Naive thymus-derived CD8-positive, alpha-beta T cell (primary cell): ENCODE results near the gene MAPT. TPM values are rescaled to one million over a fixed set of nuclear protein-coding genes. Genes with fewer than 3 reads are reported as not detected.

Experiments
- ATAC-seq, 2 donors: fragments of 150-1000 bp; cut with Tn5 transposase in 1 of 2; sonication (Bioruptor Pico), chemical (Tn5 transposase) in 1 of 2; 1 replicate in 1 of 2; 2 replicates in 1 of 2; pipeline ENCODE4 v1.10.0; 2021; ENCODE audit warnings: mild to moderate bottlenecking in 2 of 2, moderate library complexity in 2 of 2
- POLR2A ChIA-PET: fragments of 350-600 bp; sonication (Branson Sonifier 250); formaldehyde crosslinking; loops from one replicate; lab custom pipeline; 2021; ENCODE audit warnings: antibody characterized with exemption; lab: Charles Lee
- DNase-seq, 10 donors: peaks; one replicate each; pipeline versions ENCODE4 v3.0.0 to v3.0.0-alpha.2; 2020 to 2022
- H3K27ac Mint-ChIP-seq, 10 donors: one replicate each; pipeline ENCODE4 v1.8.0; 2020 to 2022; ENCODE audit warnings: mild to moderate bottlenecking in 10 of 10, mixed read lengths in 10 of 10, moderate library complexity in 4 of 10, inconsistent platforms in 1 of 10
- H3K27me3 Mint-ChIP-seq, 5 donors: one replicate each; pipeline ENCODE4 v1.8.0; 2021 to 2022; ENCODE audit warnings: mixed read lengths in 5 of 5
- H3K36me3 Mint-ChIP-seq, 3 donors: one replicate each; pipeline ENCODE4 v1.8.0; 2020 to 2022; ENCODE audit warnings: mixed read lengths in 3 of 3, mild to moderate bottlenecking in 2 of 3, inconsistent platforms in 1 of 3
- H3K4me1 Mint-ChIP-seq, 4 donors: one replicate each; pipeline ENCODE4 v1.8.0; 2021 to 2022; ENCODE audit warnings: mixed read lengths in 4 of 4
- H3K4me3 Mint-ChIP-seq, 10 donors: one replicate each; pipeline ENCODE4 v1.8.0; 2020 to 2022; ENCODE audit warnings: mild to moderate bottlenecking in 10 of 10, mixed read lengths in 10 of 10, moderate library complexity in 6 of 10, inconsistent platforms in 1 of 10
- H3K9me3 Mint-ChIP-seq, 9 donors: one replicate each; pipeline ENCODE4 v1.8.0; 2020 to 2022; ENCODE audit warnings: mixed read lengths in 9 of 9, mild to moderate bottlenecking in 3 of 9, inconsistent platforms in 1 of 9, moderate library complexity in 1 of 9
- polyA plus RNA-seq, 3 donors: library from polyadenylated mRNA; unstranded; fragments of 300-500 nt; fragmentation: Illumina TruSeq; gene quantifications; one replicate each; pipeline ENCODE4 v1.2.3, GENCODE V29; 2021
- total RNA-seq, 8 experiments: library from RNA in 2 of 8; stranded (reverse) in 2 of 8; gene quantifications; one replicate each; pipeline ENCODE4 v1.2.3 and lab custom pipeline; 2021 to 2026

The MAPT gene
- total and polyA plus RNA-seq, 5 experiments from 2014 or later = 0.14 to 0.86 (median 0.33) TPM

DNA sequence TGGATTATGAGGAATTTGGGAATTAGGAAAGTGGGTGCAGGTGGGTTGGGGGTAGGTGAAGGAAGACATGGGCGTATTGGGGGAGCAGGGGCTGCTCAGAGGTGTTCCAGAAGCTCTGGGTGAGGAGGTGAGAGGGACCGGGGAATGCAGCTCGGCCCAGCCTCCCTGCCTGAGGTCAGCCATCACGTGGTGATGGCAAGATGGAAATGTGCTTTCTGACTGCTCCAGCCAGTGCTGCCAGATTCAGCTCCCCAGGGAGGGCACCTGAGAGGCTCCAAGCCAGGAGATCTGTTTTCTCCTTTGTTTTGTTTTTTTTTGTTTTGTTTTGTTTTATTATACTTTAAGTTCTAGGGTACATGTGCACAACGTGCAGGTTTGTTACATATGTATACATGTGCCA lies 69.5 kb downstream of the MAPT start:
- Mint-ChIP-seq H3K4me3 (no peak overlapping the region), H3K9me3 (no peaks in the 10 kb centered on the region), H3K27me3 (peaks cover 5 to 20% (median 13%) of the 10 kb centered on the region in 5 donors), H3K36me3 (no peaks in the 10 kb centered on the region), H3K27ac (peak overlapping the region in 1 of 10 donors; percentile 3), H3K4me1 (peaks cover 0 to 2% (median under 1%) of the 10 kb centered on the region in 4 donors)
- ATAC-seq (no peak), DNase-seq (no peak)
- POLR2A ChIA-PET = no interaction called here

DNA sequence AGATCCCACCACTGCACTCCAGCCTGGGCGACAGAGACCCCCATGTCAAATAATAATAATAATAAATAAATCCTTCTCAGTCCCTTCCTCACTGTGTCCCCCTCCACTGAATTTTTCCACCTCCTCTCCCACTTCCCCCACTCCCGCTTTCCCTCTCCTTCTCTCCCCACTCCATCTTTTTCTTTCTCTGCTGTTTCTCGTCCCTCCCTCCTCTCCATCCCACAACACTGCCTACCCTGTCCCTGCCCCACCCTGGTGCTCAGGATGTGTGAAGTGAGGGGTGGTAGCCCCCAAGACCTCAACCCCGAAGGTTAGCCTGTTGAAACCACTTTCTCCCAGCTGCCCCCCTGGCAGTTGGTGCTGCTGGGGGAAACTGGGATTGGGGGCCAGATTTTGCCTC lies 70.3 kb downstream of the MAPT start:
- POLR2A ChIA-PET = no interaction called here
- no peak for DNase-seq
- Mint-ChIP-seq H3K27me3 (peaks cover 6 to 22% (median 17%) of the 10 kb centered on the region in 5 donors), H3K4me3 (no peak overlapping the region), H3K4me1 (peaks cover 0 to 2% (median under 1%) of the 10 kb centered on the region in 4 donors), H3K36me3 (peaks cover 0 to 2% (median 0%) of the 10 kb centered on the region in 3 donors), H3K9me3 (no peaks in the 10 kb centered on the region), H3K27ac (no peak overlapping the region)
- no peak for ATAC-seq

DNA sequence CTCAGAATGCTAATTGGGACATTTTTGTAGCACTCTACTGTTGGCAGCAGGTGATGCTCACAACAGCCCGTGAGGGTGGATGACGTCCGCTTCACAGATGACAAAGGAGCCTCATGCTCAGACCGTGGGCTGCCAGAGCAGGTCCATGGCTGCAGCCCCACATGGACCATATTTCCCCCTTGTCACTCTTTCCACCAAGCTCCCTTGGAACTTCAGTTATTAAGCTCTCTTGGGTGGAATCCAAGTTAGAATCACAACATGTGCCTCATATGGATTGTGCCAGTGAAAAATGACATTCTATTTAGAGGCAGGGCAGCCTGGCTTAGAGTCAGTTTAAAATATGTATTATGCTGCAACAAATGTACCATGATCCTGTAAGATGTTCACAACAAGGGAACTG lies 71.5 kb downstream of the MAPT start:
- ATAC-seq (no peak), DNase-seq (no peak)
- no peak overlapping the region for H3K4me3 Mint-ChIP-seq
- POLR2A ChIA-PET = no interaction called here
- peaks cover 0 to 2% (median under 1%) of the 10 kb centered on the region in 4 donors for H3K4me1 Mint-ChIP-seq
- peaks cover 0 to 4% (median 0%) of the 10 kb centered on the region in 3 donors for H3K36me3 Mint-ChIP-seq
- no peaks in the 10 kb centered on the region for H3K9me3 Mint-ChIP-seq
- H3K27me3 Mint-ChIP-seq = peaks cover 9 to 31% (median 22%) of the 10 kb centered on the region in 5 donors
- no peak overlapping the region for H3K27ac Mint-ChIP-seq

DNA sequence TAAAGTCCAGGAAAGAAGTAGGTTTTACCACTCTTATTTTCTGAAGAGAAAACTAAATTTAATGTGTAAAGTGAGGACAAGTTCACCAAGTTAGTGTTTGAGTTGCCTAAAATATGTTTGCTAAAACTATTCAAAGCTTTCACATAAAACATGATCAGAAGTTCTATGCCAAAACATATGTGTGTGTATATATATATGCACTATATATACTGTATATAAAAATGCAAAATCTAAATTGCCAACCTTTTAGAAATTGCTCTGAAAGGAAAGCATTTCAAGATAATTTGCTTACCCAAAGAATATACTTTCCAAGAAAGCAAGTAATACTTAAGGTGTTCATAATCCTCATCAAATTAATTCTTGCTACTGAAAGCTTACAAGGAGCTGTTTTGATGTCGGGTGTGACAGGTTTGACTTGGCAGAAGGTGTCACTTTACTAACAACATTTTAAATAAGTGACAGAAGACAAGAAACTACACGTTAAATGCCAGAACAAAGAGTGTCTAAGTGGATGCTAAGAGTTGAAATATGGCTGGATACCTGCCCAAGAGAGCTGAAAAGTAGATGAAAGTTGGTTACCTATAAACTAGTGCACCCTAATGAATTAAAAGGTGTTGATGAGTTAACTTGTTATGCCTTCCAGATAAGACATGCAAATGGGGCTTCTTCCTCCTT lies 72.4 kb downstream of the MAPT start:
- POLR2A ChIA-PET = no interaction called here
- DNase-seq = no peak
- Mint-ChIP-seq H3K36me3 (peaks cover 0 to 4% (median 0%) of the 10 kb centered on the region in 3 donors), H3K27ac (no peak overlapping the region), H3K9me3 (no peaks in the 10 kb centered on the region), H3K4me1 (peaks cover 0 to 2% (median under 1%) of the 10 kb centered on the region in 4 donors), H3K4me3 (no peak overlapping the region), H3K27me3 (peaks cover 9 to 31% (median 26%) of the 10 kb centered on the region in 5 donors)
- ATAC-seq = no peak

DNA sequence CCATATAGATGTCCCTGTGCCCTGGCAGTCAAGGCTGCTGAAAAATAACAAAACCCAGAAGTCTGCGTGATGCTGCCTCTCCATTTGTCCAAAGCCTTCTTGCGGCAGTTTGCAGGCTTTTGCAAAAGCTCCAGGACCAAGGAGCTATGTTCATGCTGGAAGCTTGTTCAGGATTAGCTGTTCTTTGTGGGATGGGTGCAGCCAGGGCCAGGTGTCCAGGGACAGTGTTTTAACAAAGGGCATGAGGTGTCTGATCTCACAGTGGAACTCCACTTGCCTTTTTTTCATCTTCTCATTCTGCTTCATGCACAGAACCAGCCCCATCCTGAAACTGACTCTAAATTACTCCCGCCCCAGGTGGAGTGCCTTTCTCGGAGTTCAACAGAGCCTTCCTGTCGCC lies 73.0 kb downstream of the MAPT start:
- Mint-ChIP-seq H3K4me1 (peaks cover 0 to 2% (median under 1%) of the 10 kb centered on the region in 4 donors), H3K4me3 (no peak overlapping the region), H3K27me3 (peaks cover 11 to 31% (median 26%) of the 10 kb centered on the region in 5 donors), H3K36me3 (peaks cover 0 to 4% (median 0%) of the 10 kb centered on the region in 3 donors), H3K9me3 (peaks cover 0 to 2% (median 1%) of the 10 kb centered on the region in 9 donors), H3K27ac (no peak overlapping the region)
- DNase-seq (no peak), ATAC-seq (no peak)
- POLR2A ChIA-PET = no interaction called here

DNA sequence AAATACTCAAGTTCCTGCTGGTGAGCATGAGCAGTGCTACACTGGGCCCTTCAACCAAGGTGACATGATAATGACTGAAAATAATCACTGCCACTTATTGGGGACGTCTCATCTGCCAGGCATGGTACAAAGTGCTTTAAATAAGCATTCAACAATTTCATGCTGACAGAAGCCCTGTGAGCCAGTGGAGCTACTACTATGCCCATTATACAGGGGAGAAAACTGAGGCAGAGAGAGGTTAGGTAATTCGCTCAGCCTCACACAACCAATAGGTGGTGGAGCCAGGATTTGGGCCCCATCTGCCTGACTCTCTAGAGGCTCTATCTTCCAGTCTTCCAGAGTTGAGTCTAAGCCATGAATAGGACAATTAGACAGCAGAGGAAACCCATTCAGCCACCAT lies 74.4 kb downstream of the MAPT start:
- H3K36me3 Mint-ChIP-seq = peaks cover 0 to 7% (median 0%) of the 10 kb centered on the region in 3 donors
- H3K27me3 Mint-ChIP-seq = peaks cover 12 to 31% (median 29%) of the 10 kb centered on the region in 5 donors
- DNase-seq (no peak), ATAC-seq (no peak)
- POLR2A ChIA-PET = no interaction called here
- H3K27ac Mint-ChIP-seq = no peak overlapping the region
- no peak overlapping the region for H3K4me3 Mint-ChIP-seq
- H3K9me3 Mint-ChIP-seq = peaks cover 0 to 5% (median 4%) of the 10 kb centered on the region in 9 donors
- H3K4me1 Mint-ChIP-seq = peaks cover 0 to 2% (median 0%) of the 10 kb centered on the region in 4 donors

GRCh38 chr17:45969726-45970125 lies 75.4 kb downstream of the MAPT start:
- ATAC-seq (no peak), DNase-seq (no peak)
- H3K4me3 Mint-ChIP-seq = no peak overlapping the region
- H3K4me1 Mint-ChIP-seq = peaks cover 0 to 2% (median under 1%) of the 10 kb centered on the region in 4 donors
- POLR2A ChIA-PET = no interaction called here
- peaks cover 12 to 31% (median 28%) of the 10 kb centered on the region in 5 donors for H3K27me3 Mint-ChIP-seq
- no peak overlapping the region for H3K27ac Mint-ChIP-seq
- peaks cover 0 to 7% (median 0%) of the 10 kb centered on the region in 3 donors for H3K36me3 Mint-ChIP-seq
- H3K9me3 Mint-ChIP-seq = peaks cover 0 to 5% (median 4%) of the 10 kb centered on the region in 9 donors

GRCh38 chr17:45970659-45971058 lies 76.3 kb downstream of the MAPT start:
- Mint-ChIP-seq H3K4me1 (peaks cover 0 to 10% (median 1%) of the 10 kb centered on the region in 4 donors), H3K36me3 (peaks cover 0 to 7% (median 0%) of the 10 kb centered on the region in 3 donors), H3K9me3 (peaks cover 0 to 5% (median 4%) of the 10 kb centered on the region in 9 donors), H3K4me3 (no peak overlapping the region), H3K27me3 (peaks cover 12 to 31% (median 22%) of the 10 kb centered on the region in 5 donors), H3K27ac (no peak overlapping the region)
- no peak for DNase-seq
- POLR2A ChIA-PET = interaction anchor here (0.6 kb wide), 1 partner anchor 12 kb away, joined by 3 read pairs; no protein-coding TSS in a partner anchor
- ATAC-seq = no peak

DNA sequence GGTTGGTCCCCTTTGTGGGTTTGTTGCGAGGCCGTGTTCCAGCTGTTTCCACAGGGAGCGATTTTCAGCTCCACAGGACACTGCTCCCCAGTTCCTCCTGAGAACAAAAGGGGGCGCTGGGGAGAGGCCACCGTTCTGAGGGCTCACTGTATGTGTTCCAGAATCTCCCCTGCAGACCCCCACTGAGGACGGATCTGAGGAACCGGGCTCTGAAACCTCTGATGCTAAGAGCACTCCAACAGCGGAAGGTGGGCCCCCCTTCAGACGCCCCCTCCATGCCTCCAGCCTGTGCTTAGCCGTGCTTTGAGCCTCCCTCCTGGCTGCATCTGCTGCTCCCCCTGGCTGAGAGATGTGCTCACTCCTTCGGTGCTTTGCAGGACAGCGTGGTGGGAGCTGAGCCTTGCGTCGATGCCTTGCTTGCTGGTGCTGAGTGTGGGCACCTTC lies 77.4 kb downstream of the MAPT start:
- Mint-ChIP-seq H3K36me3 (peaks cover 0 to 7% (median 0%) of the 10 kb centered on the region in 3 donors), H3K27ac (no peak overlapping the region), H3K27me3 (peaks cover 12 to 31% (median 20%) of the 10 kb centered on the region in 5 donors), H3K4me3 (no peak overlapping the region), H3K9me3 (peaks cover 0 to 5% (median 4%) of the 10 kb centered on the region in 9 donors), H3K4me1 (peaks cover 0 to 12% (median 2%) of the 10 kb centered on the region in 4 donors)
- POLR2A ChIA-PET = no interaction called here
- no peak for ATAC-seq
- DNase-seq = no peak

- H3K36me3 Mint-ChIP-seq = peaks cover 0 to 7% (median 0%) of the 10 kb centered on the region in 3 donors
- ATAC-seq = no peak
- no peak overlapping the region for H3K27ac Mint-ChIP-seq
- peaks cover 9 to 29% (median 18%) of the 10 kb centered on the region in 5 donors for H3K27me3 Mint-ChIP-seq
- DNase-seq = no peak
- H3K4me3 Mint-ChIP-seq = no peak overlapping the region
- H3K9me3 Mint-ChIP-seq = peaks cover 0 to 5% (median 4%) of the 10 kb centered on the region in 9 donors
- peaks cover 0 to 12% (median 2%) of the 10 kb centered on the region in 4 donors for H3K4me1 Mint-ChIP-seq
- POLR2A ChIA-PET = no interaction called here
Measured at GRCh38 chr17:45972531-45972930, 78.2 kb downstream of the MAPT start.

GRCh38 chr17:45973099-45973780 lies 78.9 kb downstream of the MAPT start:
- H3K4me3 Mint-ChIP-seq = no peak overlapping the region
- no peak overlapping the region for H3K27ac Mint-ChIP-seq
- ATAC-seq (no peak), DNase-seq (no peak)
- H3K9me3 Mint-ChIP-seq = peaks cover 0 to 5% (median 4%) of the 10 kb centered on the region in 9 donors
- H3K4me1 Mint-ChIP-seq = peaks cover 0 to 12% (median under 1%) of the 10 kb centered on the region in 4 donors
- H3K27me3 Mint-ChIP-seq = peaks cover 7 to 22% (median 14%) of the 10 kb centered on the region in 5 donors
- POLR2A ChIA-PET = interaction anchor here (0.6 kb wide), 1 partner anchor 19 kb away, joined by 4 read pairs; no protein-coding TSS in a partner anchor
- peaks cover 0 to 7% (median 0%) of the 10 kb centered on the region in 3 donors for H3K36me3 Mint-ChIP-seq

DNA sequence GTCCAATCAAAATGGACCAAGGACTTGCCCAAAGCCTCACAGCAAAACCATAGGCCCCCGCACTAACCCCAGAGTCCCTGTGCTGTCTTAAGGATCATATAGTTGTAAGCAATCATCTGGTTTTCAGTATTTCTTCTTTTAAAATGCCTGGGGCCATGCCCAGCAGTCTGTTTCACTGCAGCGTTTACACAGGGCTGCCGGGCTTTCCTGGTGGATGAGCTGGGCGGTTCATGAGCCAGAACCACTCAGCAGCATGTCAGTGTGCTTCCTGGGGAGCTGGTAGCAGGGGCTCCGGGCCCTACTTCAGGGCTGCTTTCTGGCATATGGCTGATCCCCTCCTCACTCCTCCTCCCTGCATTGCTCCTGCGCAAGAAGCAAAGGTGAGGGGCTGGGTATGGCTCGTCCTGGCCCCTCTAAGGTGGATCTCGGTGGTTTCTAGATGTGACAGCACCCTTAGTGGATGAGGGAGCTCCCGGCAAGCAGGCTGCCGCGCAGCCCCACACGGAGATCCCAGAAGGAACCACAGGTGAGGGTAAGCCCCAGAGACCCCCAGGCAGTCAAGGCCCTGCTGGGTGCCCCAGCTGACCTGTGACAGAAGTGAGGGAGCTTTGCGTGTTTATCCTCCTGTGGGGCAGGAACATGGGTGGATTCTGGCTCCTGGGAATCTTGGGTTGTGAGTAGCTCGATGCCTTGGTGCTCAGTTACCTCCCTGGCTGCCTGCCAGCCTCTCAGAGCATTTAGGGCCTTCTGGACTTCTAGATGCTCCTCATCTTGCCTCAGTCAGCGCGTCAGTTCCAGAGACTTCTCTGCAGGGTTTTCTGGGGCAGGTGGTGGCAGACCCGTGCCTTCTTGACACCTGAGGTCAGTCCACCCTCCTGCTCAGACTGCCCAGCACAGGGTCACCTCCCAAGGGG lies 79.8 kb downstream of the MAPT start:
- no peak overlapping the region for H3K4me3 Mint-ChIP-seq
- no peak overlapping the region for H3K27ac Mint-ChIP-seq
- H3K4me1 Mint-ChIP-seq = peaks cover 0 to 12% (median under 1%) of the 10 kb centered on the region in 4 donors
- no peak for DNase-seq
- POLR2A ChIA-PET = interaction anchor here (0.6 to 0.7 kb wide), 2 partner anchors 18 to 19 kb away, joined by 3 to 4 read pairs; no protein-coding TSS in a partner anchor
- H3K9me3 Mint-ChIP-seq = peaks cover 0 to 5% (median 4%) of the 10 kb centered on the region in 9 donors
- peaks cover 0 to 7% (median 0%) of the 10 kb centered on the region in 3 donors for H3K36me3 Mint-ChIP-seq
- peaks cover 7 to 15% (median 12%) of the 10 kb centered on the region in 5 donors for H3K27me3 Mint-ChIP-seq
- ATAC-seq = no peak
